Measurements from ENCODE around the gene ABLIM3.

The ABLIM3 gene

GRCh38 chr5:149133795-149134777, 7.2 kb upstream of the ABLIM3 start:
- peak; percentile 69 to 90 for DNase-seq

- DNase-seq, result no peak
These were observed 6.4 kb upstream of the ABLIM3 start for GRCh38 chr5:149134778-149135500.

DNA sequence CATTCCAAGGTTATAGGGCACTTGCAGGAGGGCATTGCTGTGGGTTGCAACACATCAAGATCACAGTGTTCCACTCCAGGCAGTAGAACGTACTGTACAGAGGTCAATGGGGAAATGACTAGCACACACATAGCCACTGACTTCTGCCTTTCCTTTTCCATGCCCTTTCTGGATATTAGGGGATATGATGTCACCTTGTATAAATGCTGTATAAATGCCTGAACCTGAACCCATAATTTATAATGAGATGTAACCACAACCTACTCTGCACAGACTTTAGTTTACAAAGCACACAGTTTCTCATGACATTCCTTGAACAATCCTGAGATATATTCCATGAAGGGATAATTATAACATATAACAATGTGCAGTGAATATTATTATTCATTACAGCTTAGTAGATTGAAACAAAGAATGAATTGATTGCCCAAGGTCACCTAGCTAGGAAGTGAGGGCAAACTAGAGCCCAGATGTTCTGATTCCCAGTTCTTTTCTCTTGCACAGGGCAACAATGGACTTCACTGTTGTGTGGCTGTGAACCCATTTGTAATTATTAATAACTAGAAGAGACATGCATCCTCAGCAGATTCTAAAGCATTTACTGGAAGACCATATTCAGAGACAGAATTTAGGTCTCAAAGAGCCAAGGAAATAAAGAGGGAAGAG, 5.6 kb upstream of the ABLIM3 start:
- DNase-seq, result no peak

- DNase-seq, result no peak
These were observed 2.9 kb upstream of the ABLIM3 start for GRCh38 chr5:149138182-149138923.

DNA sequence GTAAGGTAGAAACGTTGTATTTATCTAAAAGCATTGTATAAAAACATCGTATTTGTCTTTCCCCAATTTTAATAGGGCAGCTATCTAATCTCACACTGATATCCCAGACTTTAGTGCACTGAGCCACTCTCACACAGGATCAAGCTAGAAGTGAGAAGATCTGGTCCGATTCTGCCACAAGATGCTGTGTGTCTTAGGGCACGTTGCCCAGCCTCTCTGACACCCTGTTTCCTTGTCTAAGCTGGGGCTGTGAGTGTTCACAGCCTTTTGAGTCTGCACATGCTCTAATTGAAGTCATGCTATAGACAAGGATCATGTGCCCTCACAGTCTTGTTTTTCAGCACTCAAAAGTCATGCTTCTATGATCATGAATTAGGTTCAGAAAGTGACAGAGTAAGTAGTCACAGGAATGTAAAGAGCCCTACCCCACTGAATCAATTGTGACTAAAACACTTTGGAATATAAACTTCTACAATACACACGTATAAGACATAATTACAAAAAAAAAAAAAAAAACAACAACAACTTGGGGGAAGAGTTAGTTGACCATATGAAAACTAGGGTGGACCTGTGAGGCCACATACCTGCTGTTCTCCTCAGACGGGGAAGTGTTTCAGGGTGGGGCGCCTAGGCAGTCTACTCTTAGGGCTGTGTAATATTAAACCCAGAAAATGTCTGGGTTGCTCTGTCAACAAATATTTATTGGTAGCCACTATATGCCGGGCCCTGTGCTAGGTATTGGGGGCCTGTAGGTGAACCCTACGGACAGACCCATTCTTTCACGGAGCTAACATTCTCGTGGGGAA, 893 bp upstream of the ABLIM3 start:
- no peak for DNase-seq

- no peak for DNase-seq
These were observed 911 bp downstream of the ABLIM3 start for GRCh38 chr5:149141957-149142851.

DNA sequence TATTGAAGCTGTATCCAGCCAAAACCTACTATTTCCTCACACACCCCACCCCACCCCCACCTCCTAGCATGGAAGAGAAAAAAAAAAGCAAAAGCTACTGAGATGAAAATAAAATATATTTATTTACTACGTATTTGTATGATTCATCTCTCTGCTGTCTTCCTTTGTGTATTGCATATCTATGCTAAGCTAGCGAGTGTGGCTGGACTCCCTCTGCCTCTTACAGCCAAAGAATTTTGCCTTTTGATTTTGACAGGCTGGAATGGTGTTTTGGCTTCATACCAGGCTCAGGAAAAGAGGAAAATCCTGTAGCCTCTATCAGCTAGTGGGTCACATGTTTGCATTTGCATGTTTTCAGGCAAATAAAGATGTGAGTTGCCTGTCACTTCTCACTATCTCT, 2.2 kb downstream of the ABLIM3 start:
- DNase-seq, result no peak

DNA sequence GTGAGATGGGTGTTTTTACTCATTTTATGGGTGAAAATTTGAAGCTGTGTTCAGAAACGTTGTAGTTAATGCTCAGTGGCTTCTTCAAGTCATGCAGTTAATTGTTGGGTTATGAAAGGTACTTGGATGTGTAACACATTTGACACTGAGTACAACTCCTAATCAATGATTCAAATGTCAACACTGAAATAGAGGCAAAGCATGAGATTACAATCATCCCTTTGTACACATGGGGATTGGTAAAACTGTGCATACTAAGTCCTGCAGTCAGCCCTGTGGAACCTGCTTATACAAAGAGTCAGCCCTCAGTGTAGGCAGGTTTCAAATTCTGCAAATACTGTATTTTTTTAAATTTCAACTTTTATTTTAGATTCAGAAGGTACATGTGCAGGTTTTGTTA, 3.3 kb downstream of the ABLIM3 start:
- DNase-seq, result no peak

DNA sequence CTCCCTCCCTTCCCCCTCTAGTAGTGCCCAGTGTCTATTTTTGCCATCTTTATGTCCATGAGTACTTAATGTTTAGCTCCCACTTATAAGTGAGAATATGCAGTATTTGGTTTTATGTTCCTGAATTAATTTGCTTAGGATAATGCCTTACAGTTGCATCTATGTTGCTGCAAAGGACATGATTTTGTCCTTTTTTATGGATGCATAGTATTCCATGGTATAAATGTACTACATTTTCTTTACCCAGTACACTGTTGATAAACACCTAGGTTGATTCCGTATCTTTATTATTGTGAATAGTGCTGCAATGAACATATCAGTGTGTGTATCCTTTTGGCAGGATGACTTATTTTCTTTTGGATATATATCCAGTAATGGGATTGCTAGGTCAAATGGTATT, 3.8 kb downstream of the ABLIM3 start:
- DNase-seq, result no peak

DNA sequence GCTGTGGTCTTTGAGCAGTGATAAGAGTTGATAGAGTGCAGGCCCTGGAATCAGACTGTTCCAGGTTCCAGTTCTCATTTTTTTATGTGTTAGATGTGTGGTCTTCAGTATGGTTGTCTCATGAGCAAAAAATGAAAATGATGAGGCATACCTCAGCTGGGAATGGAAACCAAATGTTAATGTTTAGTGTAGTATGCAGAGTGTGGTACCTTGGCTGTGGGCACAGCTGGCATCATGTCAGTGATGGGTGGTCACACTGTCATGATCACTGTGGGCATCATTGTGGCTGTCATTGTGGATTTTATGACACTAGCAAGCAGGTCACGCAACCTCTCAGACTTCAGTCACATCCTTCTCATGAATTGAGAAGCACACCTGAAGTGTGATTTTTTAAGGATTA, 6.4 kb downstream of the ABLIM3 start:
- no peak for DNase-seq

DNA sequence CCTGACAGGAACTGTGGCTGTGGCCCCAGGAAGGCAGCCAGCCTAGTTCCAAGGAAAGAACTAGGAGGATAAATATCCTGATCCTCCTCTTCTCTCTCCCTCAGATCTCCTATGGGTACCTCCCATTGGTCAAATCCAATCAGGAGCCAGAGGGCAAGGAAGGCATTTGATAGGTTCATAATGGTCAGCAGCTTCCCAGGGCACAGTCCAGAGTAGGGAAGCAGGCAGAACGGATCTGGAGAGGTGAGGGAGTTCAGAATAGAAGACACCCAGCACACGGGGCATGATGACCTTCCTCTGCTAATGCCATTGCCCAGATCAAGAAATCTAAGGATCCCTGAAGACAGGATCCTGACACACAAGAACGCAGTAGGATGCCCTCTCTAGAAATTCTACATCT, 8.6 kb downstream of the ABLIM3 start:
- no peak for DNase-seq

DNA sequence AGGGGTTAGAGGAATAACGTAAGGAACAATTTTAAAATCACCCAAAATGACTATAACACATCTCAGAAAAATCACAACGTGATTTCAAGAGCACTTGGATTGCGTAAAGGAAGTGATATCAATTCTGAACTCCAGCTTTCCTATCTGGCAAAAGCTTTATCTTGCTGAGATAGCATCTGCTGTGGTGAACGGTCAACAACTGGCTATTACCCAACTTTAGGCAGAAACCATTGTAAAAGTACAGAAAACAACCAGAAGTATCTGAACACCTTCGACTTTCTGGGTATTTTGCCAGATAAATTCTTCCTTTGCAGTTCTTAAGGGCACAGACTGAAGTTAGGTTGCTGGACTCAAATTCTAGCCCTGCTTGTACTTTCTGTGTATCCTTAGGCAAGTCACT, 9.2 kb downstream of the ABLIM3 start:
- DNase-seq, result no peak

DNA sequence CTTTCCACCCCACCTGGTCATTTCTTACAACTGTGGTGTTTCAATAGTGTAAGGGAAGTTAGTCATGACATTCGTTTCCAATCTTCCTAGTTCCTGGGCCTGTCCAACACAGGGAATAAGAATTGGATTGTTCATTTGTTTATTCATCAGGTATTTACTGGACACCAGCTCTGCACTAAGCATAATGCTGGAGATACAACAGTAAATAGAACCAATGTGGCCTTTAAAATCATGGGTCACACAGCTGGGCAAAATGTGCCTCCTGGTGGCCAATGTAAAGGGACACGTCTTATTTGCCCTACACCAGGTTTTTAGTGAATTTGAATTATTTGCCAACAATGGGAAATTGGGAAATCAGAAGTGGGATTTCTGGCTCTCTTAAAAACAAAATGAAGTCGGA, 10.4 kb downstream of the ABLIM3 start:
- peak in 1 of 2 experiments; percentile 14 for DNase-seq

DNA sequence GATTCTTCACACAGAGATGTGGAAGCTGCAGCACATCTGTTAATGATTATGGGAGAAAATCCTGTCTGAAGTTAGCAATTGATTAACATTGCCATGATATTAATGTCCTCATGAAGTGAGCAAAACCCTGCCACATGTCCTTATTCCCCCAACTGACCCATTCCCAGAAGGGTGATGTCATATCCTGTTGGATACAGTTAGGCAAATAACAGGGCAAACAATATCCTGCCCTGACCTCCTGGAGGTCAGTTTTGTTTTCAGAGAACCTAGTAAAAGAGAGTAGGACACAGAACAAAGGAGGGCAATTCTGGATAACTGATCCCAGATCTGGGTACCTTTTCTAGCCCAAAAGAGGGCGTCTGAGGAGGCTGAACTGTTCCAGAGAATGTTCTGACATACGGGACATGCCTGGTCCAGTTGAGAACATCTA, 11.0 kb downstream of the ABLIM3 start:
- DNase-seq, result peak in 1 of 2 experiments; percentile 16

- no peak for DNase-seq
These were observed 12.0 kb downstream of the ABLIM3 start for GRCh38 chr5:149153193-149153750.

DNA sequence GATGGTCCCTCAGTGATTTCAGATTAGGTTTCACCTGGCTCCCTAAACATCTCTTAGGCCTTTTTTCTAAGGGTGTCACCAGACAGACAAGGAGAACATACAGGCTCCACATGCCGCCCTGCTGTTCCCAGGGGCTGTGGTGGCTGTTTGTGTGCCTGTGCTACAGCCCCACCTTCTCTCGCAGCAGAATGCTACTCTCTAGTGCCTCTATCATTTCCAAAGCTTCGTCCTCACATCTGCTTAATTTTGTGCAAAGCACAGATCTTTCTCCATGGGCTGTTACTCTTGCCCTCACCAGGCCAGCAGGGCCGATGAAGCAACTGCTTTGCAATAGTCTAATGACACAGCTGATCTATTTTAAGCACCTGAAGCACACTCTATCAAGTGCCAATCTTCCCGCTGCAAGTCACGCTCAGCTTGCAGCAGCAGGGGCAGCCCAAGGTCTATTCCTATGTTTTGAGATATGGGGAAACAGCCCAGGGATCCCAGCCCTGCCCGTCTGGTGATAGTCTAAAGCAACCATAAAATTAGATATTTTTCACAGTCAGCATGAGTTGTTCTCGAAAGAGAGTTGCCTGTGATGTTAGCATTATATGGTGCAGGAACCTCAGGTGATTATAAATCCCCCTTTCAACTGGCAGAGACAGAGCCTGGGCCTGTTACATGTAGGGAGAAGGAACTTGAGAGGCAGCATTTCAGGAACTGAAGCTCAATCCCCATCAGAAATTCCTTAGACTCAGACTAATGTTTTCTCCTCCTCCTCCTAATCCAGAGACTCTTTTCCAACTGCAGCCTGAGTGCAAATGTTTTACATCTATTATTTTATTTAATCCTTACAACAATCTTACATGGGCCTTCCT, 12.7 kb downstream of the ABLIM3 start:
- DNase-seq, result no peak

DNA sequence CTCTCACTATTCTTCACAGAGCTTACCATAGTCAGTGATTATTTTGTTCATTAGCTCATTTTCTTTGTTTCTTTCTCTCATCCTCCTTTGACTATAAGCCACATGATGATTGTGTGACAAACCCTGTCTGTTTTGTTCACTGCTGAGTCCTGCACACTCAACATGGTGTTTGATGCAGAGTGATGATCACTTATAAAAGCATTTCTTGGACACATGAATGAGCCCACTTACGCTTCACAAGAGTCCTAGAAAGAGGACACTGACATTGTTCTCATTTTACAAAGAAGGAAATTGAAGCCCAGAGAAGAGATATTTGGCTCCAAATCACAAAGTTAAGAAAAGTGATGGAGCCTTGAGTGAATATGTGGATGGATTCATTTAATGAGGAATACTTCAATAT, 13.4 kb downstream of the ABLIM3 start:
- no peak for DNase-seq

DNA sequence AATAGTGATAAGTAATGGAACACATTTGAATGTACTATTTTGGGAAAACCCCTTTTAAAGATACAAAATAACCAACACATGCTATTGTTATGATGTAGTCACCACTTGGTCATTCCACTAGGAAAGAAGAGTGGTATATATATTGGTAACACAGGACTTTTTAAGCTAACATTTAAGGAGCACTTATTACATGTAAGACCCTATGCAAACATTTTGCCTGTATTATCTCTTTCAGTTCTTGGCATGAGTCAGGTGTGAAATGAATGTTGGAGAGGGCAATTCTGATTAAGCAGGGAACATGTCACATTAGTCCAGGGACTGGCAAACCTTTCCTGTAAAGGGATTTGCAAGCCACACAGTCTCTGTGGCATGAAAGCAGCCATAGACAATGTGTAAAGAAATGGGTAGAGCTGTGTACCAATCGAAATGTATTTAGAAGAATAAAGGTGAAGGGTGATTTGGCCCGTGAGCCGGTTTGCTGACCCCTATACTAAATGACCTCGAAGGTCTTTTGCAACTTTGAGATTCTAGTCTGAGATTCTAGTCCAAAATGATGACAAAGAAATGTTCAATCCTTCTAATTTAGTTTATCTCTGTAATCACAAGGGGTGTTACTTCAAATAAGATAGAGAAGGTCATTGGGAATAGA, 15.3 kb downstream of the ABLIM3 start:
- DNase-seq, result no peak

DNA sequence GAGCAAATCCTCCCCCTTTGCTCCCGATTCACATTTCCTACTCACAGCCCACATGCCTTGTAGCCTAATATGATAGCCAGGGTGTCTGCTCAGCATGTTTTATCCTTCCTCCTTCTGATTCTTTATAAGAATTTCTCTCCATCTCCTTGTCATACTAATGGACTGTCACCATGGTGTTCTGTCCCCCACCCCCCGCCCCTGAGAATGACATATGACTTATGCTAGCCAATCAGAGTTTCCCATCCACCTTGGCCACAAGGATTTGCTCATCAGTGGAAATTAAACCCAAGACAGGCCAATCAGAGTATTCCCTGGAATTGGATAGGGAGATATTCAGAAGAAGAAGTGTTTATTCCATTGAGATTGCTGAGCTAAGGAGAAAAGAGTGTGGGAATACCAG, 16.0 kb downstream of the ABLIM3 start:
- DNase-seq, result no peak
